GM12875 (cell line): ENCODE data around the gene FECH.
"Not testable (repeated sequence)": the region's sequence is repeated elsewhere in the genome, so short reads cannot be mapped to it uniquely, and the experiment has no call there.

Experiments used
- H3K4me3 ChIP-seq: one replicate; pipeline ENCODE4 v1.5.1; 2011; ENCODE audit warnings: low read depth, low read length, control low read depth
- CTCF ChIP-seq: IDR thresholded peaks from 2 replicates; pipeline ENCODE4 v1.5.1; 2011; ENCODE audit warnings: low read depth, mild to moderate bottlenecking, control low read depth, inconsistent platforms, low read length, moderate library complexity, borderline replicate concordance; ENCODE audit not compliant: insufficient read depth

FECH gene

GRCh38 chr18:57627488-57627887 is 41.0 kb upstream of the FECH start:
- no peak overlapping the region for H3K4me3 ChIP-seq
- no peak for TF ChIP-seq CTCF

GRCh38 chr18:57624988-57625387 is 38.5 kb upstream of the FECH start:
- H3K4me3 ChIP-seq, result no peak overlapping the region
- no peak for TF ChIP-seq CTCF

GRCh38 chr18:57621246-57621604 is 34.7 kb upstream of the FECH start:
- no peak for TF ChIP-seq CTCF
- peak overlapping the region; percentile 71 for H3K4me3 ChIP-seq

DNA sequence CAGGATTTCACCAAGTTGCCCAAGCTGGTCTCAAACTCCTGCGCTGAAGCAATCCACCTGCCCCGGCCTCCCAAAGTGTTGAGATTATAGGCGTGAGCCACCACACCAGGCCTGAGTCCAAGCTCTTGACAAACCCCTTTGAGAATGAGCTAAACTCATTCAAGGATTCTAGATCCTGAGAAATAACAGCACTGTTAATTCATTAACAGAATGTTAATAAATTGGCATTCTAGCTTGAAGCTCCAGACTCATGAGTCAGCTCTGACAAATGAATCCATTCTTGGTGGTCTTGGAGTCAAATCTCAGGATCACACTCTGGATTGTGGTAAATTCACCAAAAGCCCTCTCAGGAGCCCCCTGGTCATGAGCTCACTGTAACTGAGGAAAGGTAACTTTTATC is 33.4 kb upstream of the FECH start:
- TF ChIP-seq CTCF, result no peak
- no peak overlapping the region for H3K4me3 ChIP-seq

DNA sequence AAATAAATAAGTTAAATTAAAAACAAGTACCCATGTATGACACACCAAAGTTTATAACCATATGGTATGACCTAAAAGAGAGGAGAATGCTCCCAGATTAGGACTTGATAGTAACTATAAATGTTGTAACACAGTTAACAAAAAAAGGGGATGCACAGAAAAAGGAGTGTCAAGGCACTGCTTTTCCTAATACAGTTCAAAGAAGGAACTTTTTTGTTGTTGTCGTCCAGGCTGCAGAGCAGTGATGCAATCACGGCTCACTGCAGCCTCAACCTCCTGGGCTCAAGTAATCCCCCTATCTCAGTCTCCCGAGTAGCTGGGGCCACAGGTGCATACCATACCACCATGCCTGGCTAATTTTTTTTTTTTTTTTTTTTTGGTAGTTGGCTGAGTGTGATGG is 32.4 kb upstream of the FECH start:
- H3K4me3 ChIP-seq, result no peak overlapping the region
- TF ChIP-seq CTCF, result no peak

DNA sequence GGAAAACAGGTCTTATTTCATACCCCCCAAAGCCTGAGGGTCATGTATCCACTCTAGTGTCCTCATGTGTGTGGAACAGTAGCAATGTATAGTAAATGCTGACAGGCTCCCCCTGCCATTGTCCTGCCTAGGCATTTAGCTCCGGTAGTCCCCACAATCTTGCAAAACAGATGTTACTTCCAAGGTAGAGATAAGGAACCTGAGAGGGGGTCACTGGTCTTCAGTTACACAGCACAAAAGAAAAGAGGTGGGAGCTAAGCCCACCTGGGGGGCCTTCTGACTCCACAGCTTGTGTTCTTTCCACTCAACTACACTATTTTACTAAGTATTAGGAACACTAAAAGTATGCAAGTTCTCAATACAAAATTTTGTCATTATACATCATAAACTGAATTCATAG is 17.4 kb upstream of the FECH start:
- no peak overlapping the region for H3K4me3 ChIP-seq
- TF ChIP-seq CTCF, result no peak

GRCh38 chr18:57595347-57595746 is 8.8 kb upstream of the FECH start:
- no peak overlapping the region for H3K4me3 ChIP-seq
- no peak for TF ChIP-seq CTCF

GRCh38 chr18:57592716-57593115 is 6.2 kb upstream of the FECH start:
- H3K4me3 ChIP-seq, result not testable (repeated sequence)
